Neural progenitor cell (in vitro differentiated cells): ENCODE measurements around the gene RAPGEF2. TPM values are rescaled to one million over a fixed set of nuclear protein-coding genes. Genes with fewer than 3 reads are reported as not detected.

Experiments
- DNase-seq: peaks from one replicate; pipeline ENCODE4 v3.0.0-alpha.2; 2016; ENCODE audit warnings: low spot score
- H2AFZ ChIP-seq: fragments of 200-600 bp; sonication (generic); replicated peaks from 2 replicates; pipeline ENCODE4 v1.6.1; 2016; ENCODE audit warnings: antibody characterized with exemption
- H3F3A ChIP-seq: fragments of 200-600 bp; sonication (generic); 2 replicates; pipeline ENCODE4 v1.6.1; 2016; ENCODE audit warnings: antibody characterized with exemption, low read depth
- H3K27ac ChIP-seq: fragments of 200-600 bp; sonication (generic); 2 replicates; pipeline ENCODE4 v1.5.1; 2016; ENCODE audit warnings: mild to moderate bottlenecking
- H3K27me3 ChIP-seq: fragments of 200-600 bp; sonication (generic); 2 replicates; pipeline ENCODE4 v1.6.1; 2016; ENCODE audit warnings: mild to moderate bottlenecking, moderate library complexity
- H3K36me3 ChIP-seq: fragments of 200-600 bp; sonication (generic); 2 replicates; pipeline ENCODE4 v1.5.1; 2016
- H3K4me1 ChIP-seq: fragments of 200-600 bp; sonication (generic); 2 replicates; pipeline ENCODE4 v1.6.1; 2016; ENCODE audit warnings: mixed run types
- H3K4me2 ChIP-seq: fragments of 200-600 bp; sonication (generic); 2 replicates; pipeline ENCODE4 v1.6.1; 2016
- H3K4me3 ChIP-seq: fragments of 200-600 bp; sonication (generic); 2 replicates; pipeline ENCODE4 v1.5.1; 2016
- H3K79me2 ChIP-seq: fragments of 200-600 bp; sonication (generic); 2 replicates; pipeline ENCODE4 v1.6.1; 2016; ENCODE audit warnings: low read depth
- H3K9ac ChIP-seq: fragments of 200-600 bp; sonication (generic); 2 replicates; pipeline ENCODE4 v1.6.1; 2016
- H3K9me3 ChIP-seq: fragments of 200-600 bp; sonication (generic); 2 replicates; pipeline ENCODE4 v1.5.1; 2016; ENCODE audit warnings: low read depth
- H4K20me1 ChIP-seq: fragments of 200-600 bp; sonication (generic); 2 replicates; pipeline ENCODE4 v1.6.1; 2016; ENCODE audit warnings: low read depth
- H3K27ac Mint-ChIP-seq: 3 replicates; pipeline ENCODE4 v1.8.0; 2021; ENCODE audit warnings: mixed read lengths
- H3K27me3 Mint-ChIP-seq: 2 replicates; pipeline ENCODE4 v1.8.0; 2022; ENCODE audit warnings: low read depth, mild to moderate bottlenecking, inconsistent platforms, moderate library complexity, mixed read lengths; ENCODE audit not compliant: insufficient read depth
- H3K36me3 Mint-ChIP-seq: 3 replicates; pipeline ENCODE4 v1.8.0; 2021; ENCODE audit warnings: mixed read lengths
- H3K4me1 Mint-ChIP-seq: 3 replicates; pipeline ENCODE4 v1.8.0; 2021; ENCODE audit warnings: mixed read lengths
- H3K4me3 Mint-ChIP-seq: 3 replicates; pipeline ENCODE4 v1.8.0; 2021; ENCODE audit warnings: mild to moderate bottlenecking, moderate library complexity, mixed read lengths
- H3K9me3 Mint-ChIP-seq: 3 replicates; pipeline ENCODE4 v1.8.0; 2020; ENCODE audit warnings: mixed read lengths
- EZH2 ChIP-seq: fragments of 200-600 bp; sonication (generic); IDR thresholded peaks from 2 replicates; pipeline ENCODE4 v1.6.1; 2017; ENCODE audit warnings: antibody characterized with exemption, mild to moderate bottlenecking, moderate library complexity
- EZH2phosphoT487 ChIP-seq: fragments of 200-600 bp; sonication (generic); IDR thresholded peaks from 2 replicates; pipeline ENCODE4 v1.6.1; 2017; ENCODE audit warnings: antibody characterized with exemption
- total RNA-seq: library from RNA; depleted of rRNA; stranded (reverse); fragments of >200 nt; gene quantifications from 2 replicates; pipeline ENCODE4 v1.2.3, GENCODE V29; 2015; ENCODE audit warnings: low replicate concordance
- TF ChIP-seq, protein P1 (sequence below): fragments of 200-600 bp; sonication (generic); IDR thresholded peaks from 2 replicates; pipeline ENCODE4 v1.5.1; 2017; ENCODE audit warnings: antibody characterized with exemption, mild to moderate bottlenecking

Gene RAPGEF2
- total RNA-seq, 1 donor from 2014 or later = 70.4 TPM

DNA sequence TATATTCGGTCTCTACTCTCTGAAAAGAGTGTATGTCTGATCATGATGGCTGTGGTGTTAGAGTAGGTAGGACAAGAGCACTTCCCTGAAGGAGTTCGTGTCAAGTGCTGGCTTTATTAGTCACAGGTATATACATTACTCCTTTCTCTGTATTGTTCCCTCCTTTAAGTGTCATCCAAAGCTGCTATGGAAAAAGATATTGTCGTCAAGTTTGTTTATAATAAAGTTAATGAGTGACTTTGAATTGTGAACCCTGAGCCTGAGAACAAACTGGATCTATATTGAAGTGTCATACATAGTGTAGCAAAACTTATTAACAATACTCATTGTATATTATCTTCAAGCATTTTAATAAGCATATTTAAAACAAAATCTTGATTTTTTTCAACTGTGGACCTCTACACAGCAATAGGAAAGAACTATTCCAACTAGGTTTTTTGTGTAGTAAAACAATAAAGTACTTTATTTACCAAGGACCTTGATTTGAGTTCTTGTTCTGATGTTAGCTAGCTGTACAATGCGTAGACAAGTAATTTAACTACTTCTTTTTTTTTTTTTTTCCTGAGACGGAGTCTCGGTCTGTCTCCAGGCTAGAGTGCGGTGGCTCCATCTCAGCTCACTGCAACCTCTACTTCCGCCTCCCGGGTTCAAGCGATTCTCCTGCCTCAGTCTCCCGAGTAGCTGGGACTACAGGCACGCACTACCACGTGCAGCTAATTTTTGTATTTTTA lies 177.7 kb downstream of the RAPGEF2 start:
- peaks cover 10% of the 10 kb centered on the region for H3K4me1 ChIP-seq
- H3K27ac Mint-ChIP-seq = no peak overlapping the region
- H3F3A ChIP-seq = no peaks in the 10 kb centered on the region
- TF ChIP-seq EZH2phosphoT487 = no peak
- TF ChIP-seq EZH2 = no peak
- TF ChIP-seq, protein P1, sequence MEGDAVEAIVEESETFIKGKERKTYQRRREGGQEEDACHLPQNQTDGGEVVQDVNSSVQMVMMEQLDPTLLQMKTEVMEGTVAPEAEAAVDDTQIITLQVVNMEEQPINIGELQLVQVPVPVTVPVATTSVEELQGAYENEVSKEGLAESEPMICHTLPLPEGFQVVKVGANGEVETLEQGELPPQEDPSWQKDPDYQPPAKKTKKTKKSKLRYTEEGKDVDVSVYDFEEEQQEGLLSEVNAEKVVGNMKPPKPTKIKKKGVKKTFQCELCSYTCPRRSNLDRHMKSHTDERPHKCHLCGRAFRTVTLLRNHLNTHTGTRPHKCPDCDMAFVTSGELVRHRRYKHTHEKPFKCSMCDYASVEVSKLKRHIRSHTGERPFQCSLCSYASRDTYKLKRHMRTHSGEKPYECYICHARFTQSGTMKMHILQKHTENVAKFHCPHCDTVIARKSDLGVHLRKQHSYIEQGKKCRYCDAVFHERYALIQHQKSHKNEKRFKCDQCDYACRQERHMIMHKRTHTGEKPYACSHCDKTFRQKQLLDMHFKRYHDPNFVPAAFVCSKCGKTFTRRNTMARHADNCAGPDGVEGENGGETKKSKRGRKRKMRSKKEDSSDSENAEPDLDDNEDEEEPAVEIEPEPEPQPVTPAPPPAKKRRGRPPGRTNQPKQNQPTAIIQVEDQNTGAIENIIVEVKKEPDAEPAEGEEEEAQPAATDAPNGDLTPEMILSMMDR = no peak
- peaks cover 2% of the 10 kb centered on the region for H3K9me3 Mint-ChIP-seq
- peaks cover 21% of the 10 kb centered on the region for H3K36me3 Mint-ChIP-seq
- H3K4me1 Mint-ChIP-seq = peaks cover 9% of the 10 kb centered on the region
- H2AFZ ChIP-seq = no peak overlapping the region
- DNase-seq = no peak
- no peak overlapping the region for H3K4me2 ChIP-seq
- no peaks in the 10 kb centered on the region for H3K79me2 ChIP-seq
- no peak overlapping the region for H3K27ac ChIP-seq
- no peaks in the 10 kb centered on the region for H4K20me1 ChIP-seq
- H3K9ac ChIP-seq = no peak overlapping the region
- H3K4me3 ChIP-seq = no peak overlapping the region
- no peaks in the 10 kb centered on the region for H3K9me3 ChIP-seq
- no peaks in the 10 kb centered on the region for H3K36me3 ChIP-seq
- H3K4me3 Mint-ChIP-seq = no peak overlapping the region
- H3K27me3 ChIP-seq = no peaks in the 10 kb centered on the region
- peaks cover 2% of the 10 kb centered on the region for H3K27me3 Mint-ChIP-seq

DNA sequence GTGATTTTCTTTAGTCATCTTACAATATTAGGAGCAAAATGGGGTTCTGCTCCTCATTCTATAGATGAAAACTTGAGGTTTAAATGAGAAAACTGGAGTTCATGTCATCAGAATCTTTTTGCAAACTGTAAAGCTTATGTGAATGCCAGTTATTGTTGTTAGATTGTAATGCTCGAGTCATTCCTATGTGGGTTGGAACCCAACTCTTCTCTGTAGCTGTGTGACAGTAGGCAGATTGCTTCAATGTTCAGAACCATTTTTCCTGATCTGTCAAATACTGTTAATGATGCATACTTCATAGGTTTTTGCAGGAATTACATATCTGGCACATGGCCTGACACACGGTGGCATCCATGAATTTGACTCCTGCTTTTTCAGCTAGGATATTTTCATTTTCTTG lies 178.9 kb downstream of the RAPGEF2 start:
- no peak for DNase-seq
- Mint-ChIP-seq H3K27ac (no peak overlapping the region), H3K27me3 (peaks cover 2% of the 10 kb centered on the region), H3K9me3 (peaks cover 2% of the 10 kb centered on the region), H3K36me3 (peaks cover 22% of the 10 kb centered on the region), H3K4me1 (peaks cover 9% of the 10 kb centered on the region), H3K4me3 (no peak overlapping the region)
- Histone ChIP-seq H3K27ac (no peak overlapping the region), H3K4me2 (no peak overlapping the region), H3K27me3 (no peaks in the 10 kb centered on the region), H2AFZ (no peak overlapping the region), H3K79me2 (no peaks in the 10 kb centered on the region), H4K20me1 (no peaks in the 10 kb centered on the region), H3K4me3 (no peak overlapping the region), H3K4me1 (peaks cover 10% of the 10 kb centered on the region), H3K9me3 (no peaks in the 10 kb centered on the region), H3F3A (no peaks in the 10 kb centered on the region), H3K36me3 (no peaks in the 10 kb centered on the region), H3K9ac (no peak overlapping the region)
- no peak for TF ChIP-seq EZH2
- TF ChIP-seq, protein P1 = no peak
- no peak for TF ChIP-seq EZH2phosphoT487

DNA sequence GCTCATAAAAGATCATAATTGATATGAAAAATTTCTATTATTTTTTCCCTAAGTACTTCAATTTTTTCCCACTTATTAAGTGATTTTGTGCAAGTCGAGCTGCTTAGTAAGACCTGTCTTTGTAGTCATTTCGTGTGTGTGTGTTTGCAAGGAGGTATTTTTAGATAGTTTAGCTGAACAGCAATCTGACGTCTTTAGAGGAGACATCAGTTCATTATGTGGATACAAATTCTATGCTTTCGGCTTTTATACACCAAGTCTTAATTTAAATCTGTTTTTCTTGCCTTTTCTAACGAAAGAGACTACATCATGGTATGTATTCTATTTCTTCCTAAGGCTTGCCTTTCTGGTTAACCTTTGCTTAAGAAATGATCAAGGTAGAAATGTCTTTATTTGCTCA lies 179.4 kb downstream of the RAPGEF2 start:
- Histone ChIP-seq H3K79me2 (no peaks in the 10 kb centered on the region), H2AFZ (no peak overlapping the region), H3K36me3 (no peaks in the 10 kb centered on the region), H3K4me1 (peaks cover 10% of the 10 kb centered on the region), H3K4me2 (no peak overlapping the region), H3K4me3 (no peak overlapping the region), H3K9ac (no peak overlapping the region), H3K27ac (no peak overlapping the region), H3F3A (no peaks in the 10 kb centered on the region), H4K20me1 (no peaks in the 10 kb centered on the region), H3K27me3 (no peaks in the 10 kb centered on the region), H3K9me3 (no peaks in the 10 kb centered on the region)
- peaks cover 2% of the 10 kb centered on the region for H3K27me3 Mint-ChIP-seq
- peaks cover 2% of the 10 kb centered on the region for H3K9me3 Mint-ChIP-seq
- H3K4me1 Mint-ChIP-seq = peaks cover 9% of the 10 kb centered on the region
- H3K36me3 Mint-ChIP-seq = peaks cover 22% of the 10 kb centered on the region
- no peak overlapping the region for H3K4me3 Mint-ChIP-seq
- no peak for DNase-seq
- TF ChIP-seq, protein P1 = no peak
- no peak for TF ChIP-seq EZH2phosphoT487
- TF ChIP-seq EZH2 = no peak
- H3K27ac Mint-ChIP-seq = no peak overlapping the region
